Astrocyte (in vitro differentiated cells and primary cell): Measurements from ENCODE around the gene ACVR1. TPM values are rescaled to one million over a fixed set of nuclear protein-coding genes. Genes with fewer than 3 reads are reported as not detected.

Source experiments
- DNase-seq: peaks from one replicate; pipeline ENCODE4 v3.0.0-alpha.2; 2010; ENCODE audit warnings: low read depth
- FAIRE-seq: peaks from 2 replicates; lab custom pipeline; 2011; peaks lifted over from hg19 to GRCh38; lab: Jason Lieb, UNC
- H2AFZ ChIP-seq: 2 replicates; pipeline ENCODE4 v1.6.0; 2012; ENCODE audit warnings: low read depth, low read length, inconsistent platforms
- H3K27ac ChIP-seq: 2 replicates; pipeline ENCODE4 v1.5.1; 2011; ENCODE audit warnings: low read depth, low read length, inconsistent platforms
- H3K27me3 ChIP-seq: 2 replicates; pipeline ENCODE4 v1.6.0; 2011; ENCODE audit warnings: low read length, inconsistent platforms; ENCODE audit not compliant: insufficient read depth
- H3K36me3 ChIP-seq: 2 replicates; pipeline ENCODE4 v1.5.1; 2011; ENCODE audit warnings: low read length, inconsistent platforms; ENCODE audit not compliant: insufficient read depth
- H3K4me1 ChIP-seq: 2 replicates; pipeline ENCODE4 v1.5.1; 2011; ENCODE audit warnings: low read length, inconsistent platforms; ENCODE audit not compliant: insufficient read depth
- H3K4me2 ChIP-seq: 2 replicates; pipeline ENCODE4 v1.6.0; 2012; ENCODE audit warnings: low read length, inconsistent platforms
- H3K4me3 ChIP-seq: 2 replicates; pipeline ENCODE4 v1.5.1; 2011; ENCODE audit warnings: low read depth, mild to moderate bottlenecking, low read length, inconsistent platforms; ENCODE audit not compliant: insufficient read depth
- H3K79me2 ChIP-seq: 2 replicates; pipeline ENCODE4 v1.6.0; 2012; ENCODE audit warnings: mild to moderate bottlenecking, low read length, inconsistent platforms; ENCODE audit not compliant: insufficient read depth
- H3K9ac ChIP-seq: 2 replicates; pipeline ENCODE4 v1.6.0; 2012; ENCODE audit warnings: mild to moderate bottlenecking, low read length, inconsistent platforms
- H3K9me3 ChIP-seq: 2 replicates; pipeline ENCODE4 v1.5.1; 2012; ENCODE audit warnings: low read depth, mild to moderate bottlenecking, low read length, inconsistent platforms; ENCODE audit not compliant: insufficient read depth
- H4K20me1 ChIP-seq: 2 replicates; pipeline ENCODE4 v1.6.0; 2012; ENCODE audit warnings: low read length, inconsistent platforms; ENCODE audit not compliant: insufficient read depth
- H3K27ac Mint-ChIP-seq: one replicate; pipeline ENCODE4 v1.8.0; 2021; ENCODE audit warnings: mild to moderate bottlenecking, mixed read lengths; ENCODE audit not compliant: unreplicated experiment
- H3K27me3 Mint-ChIP-seq: one replicate; pipeline ENCODE4 v1.8.0; 2021; ENCODE audit warnings: low read depth, mixed read lengths; ENCODE audit not compliant: unreplicated experiment
- H3K36me3 Mint-ChIP-seq: one replicate; pipeline ENCODE4 v1.8.0; 2021; ENCODE audit warnings: low read depth, mixed read lengths; ENCODE audit not compliant: unreplicated experiment
- H3K4me1 Mint-ChIP-seq: one replicate; pipeline ENCODE4 v1.8.0; 2021; ENCODE audit warnings: low read depth, mixed read lengths; ENCODE audit not compliant: unreplicated experiment
- H3K4me3 Mint-ChIP-seq: one replicate; pipeline ENCODE4 v1.8.0; 2021; ENCODE audit warnings: mild to moderate bottlenecking, moderate library complexity, mixed read lengths; ENCODE audit not compliant: unreplicated experiment
- H3K9me3 Mint-ChIP-seq: one replicate; pipeline ENCODE4 v1.8.0; 2021; ENCODE audit warnings: mild to moderate bottlenecking, mixed read lengths; ENCODE audit not compliant: unreplicated experiment
- CTCF ChIP-seq: IDR thresholded peaks from 2 replicates; pipeline ENCODE4 v1.5.1; 2011; ENCODE audit warnings: low read depth, mild to moderate bottlenecking, inconsistent platforms, low read length, moderate library complexity; ENCODE audit not compliant: insufficient read depth
- EZH2 ChIP-seq: IDR thresholded peaks from 2 replicates; pipeline ENCODE4 v1.6.1; 2012; ENCODE audit warnings: mild to moderate bottlenecking, low read length, inconsistent platforms; ENCODE audit not compliant: insufficient read depth
- total RNA-seq: library from RNA; stranded (reverse); gene quantifications from 2 replicates; pipeline ENCODE4 v1.2.1, GENCODE V29; 2021

The ACVR1 gene
- total RNA-seq, 1 donor from 2014 or later, result 45.9 TPM

- H3K4me1 ChIP-seq, result no peaks in the 10 kb centered on the region
- Mint-ChIP-seq H3K27ac (no peak overlapping the region), H3K27me3 (no peaks in the 10 kb centered on the region), H3K36me3 (no peaks in the 10 kb centered on the region), H3K4me3 (no peak overlapping the region), H3K9me3 (no peaks in the 10 kb centered on the region), H3K4me1 (peaks cover 3% of the 10 kb centered on the region)
- no peaks in the 10 kb centered on the region for H4K20me1 ChIP-seq
- H3K36me3 ChIP-seq, result no peaks in the 10 kb centered on the region
- no peak overlapping the region for H3K4me2 ChIP-seq
- FAIRE-seq (no peak), DNase-seq (no peak)
- H3K4me3 ChIP-seq, result no peak overlapping the region
- no peak overlapping the region for H2AFZ ChIP-seq
- no peaks in the 10 kb centered on the region for H3K9me3 ChIP-seq
- no peaks in the 10 kb centered on the region for H3K27me3 ChIP-seq
- no peak overlapping the region for H3K27ac ChIP-seq
- H3K9ac ChIP-seq, result no peak overlapping the region
- no peaks in the 10 kb centered on the region for H3K79me2 ChIP-seq
- no peak for TF ChIP-seq EZH2
- no peak for TF ChIP-seq CTCF
These were observed 35.6 kb upstream of the ACVR1 start for GRCh38 chr2:157911750-157912149.

GRCh38 chr2:157911246-157911645, 35.1 kb upstream of the ACVR1 start:
- DNase-seq (no peak), FAIRE-seq (no peak)
- H4K20me1 ChIP-seq, result no peaks in the 10 kb centered on the region
- no peak overlapping the region for H3K27ac ChIP-seq
- TF ChIP-seq EZH2 (no peak), CTCF (no peak)
- H3K9ac ChIP-seq, result no peak overlapping the region
- Mint-ChIP-seq H3K27me3 (no peaks in the 10 kb centered on the region), H3K4me1 (peaks cover 3% of the 10 kb centered on the region), H3K4me3 (no peak overlapping the region), H3K27ac (no peak overlapping the region), H3K9me3 (no peaks in the 10 kb centered on the region), H3K36me3 (no peaks in the 10 kb centered on the region)
- no peak overlapping the region for H2AFZ ChIP-seq
- no peak overlapping the region for H3K4me2 ChIP-seq
- no peaks in the 10 kb centered on the region for H3K79me2 ChIP-seq
- no peaks in the 10 kb centered on the region for H3K36me3 ChIP-seq
- no peaks in the 10 kb centered on the region for H3K4me1 ChIP-seq
- H3K27me3 ChIP-seq, result no peaks in the 10 kb centered on the region
- no peak overlapping the region for H3K4me3 ChIP-seq
- no peaks in the 10 kb centered on the region for H3K9me3 ChIP-seq

- Histone ChIP-seq H3K27ac (no peak overlapping the region), H3K4me1 (peaks cover 3% of the 10 kb centered on the region), H3K9ac (no peak overlapping the region), H2AFZ (no peak overlapping the region), H3K4me2 (no peak overlapping the region), H3K4me3 (no peak overlapping the region), H3K79me2 (no peaks in the 10 kb centered on the region), H4K20me1 (no peaks in the 10 kb centered on the region), H3K9me3 (no peaks in the 10 kb centered on the region), H3K27me3 (no peaks in the 10 kb centered on the region), H3K36me3 (no peaks in the 10 kb centered on the region)
- H3K27ac Mint-ChIP-seq, result no peak overlapping the region
- TF ChIP-seq CTCF (no peak), EZH2 (no peak)
- no peak for DNase-seq
- no peaks in the 10 kb centered on the region for H3K27me3 Mint-ChIP-seq
- H3K4me1 Mint-ChIP-seq, result peaks cover 10% of the 10 kb centered on the region
- no peaks in the 10 kb centered on the region for H3K36me3 Mint-ChIP-seq
- no peak for FAIRE-seq
- no peak overlapping the region for H3K4me3 Mint-ChIP-seq
- no peaks in the 10 kb centered on the region for H3K9me3 Mint-ChIP-seq
These were observed 29.0 kb upstream of the ACVR1 start for GRCh38 chr2:157905092-157905491.
